ENCODE measurements around the gene UPB1.

GRCh38 chr22:24495365-24495675 is 188 bp downstream of the UPB1 start:
- TF ChIP-seq ATF1 (CRISPR knock-in tag; IDR thresholded peaks at IDR 0.05) (no peak), FOXP4 (CRISPR knock-in tag; IDR thresholded peaks at IDR 0.05) (no peak), CTCF (IDR thresholded peaks at IDR 0.05) (no peak), E2F1 (CRISPR knock-in tag; IDR thresholded peaks at IDR 0.05) (no peak), AR (CRISPR knock-in tag; IDR thresholded peaks at IDR 0.05) (no peak), HMGXB4 (CRISPR knock-in tag; IDR thresholded peaks at IDR 0.05) (no peak), NR3C1 (CRISPR knock-in tag; conservative IDR thresholded peaks at IDR 0.05; ENCODE audit: low read depth) (no peak), ETV6 (CRISPR knock-in tag; IDR thresholded peaks at IDR 0.05) (no peak), GRHL2 (CRISPR knock-in tag; IDR thresholded peaks at IDR 0.05; ENCODE audit: insufficient replicate concordance, severe bottlenecking) (no peak), TCF7 (CRISPR knock-in tag; IDR thresholded peaks at IDR 0.05; ENCODE audit: low read depth) (no peak), NR2C2 (CRISPR knock-in tag; IDR thresholded peaks at IDR 0.05) (no peak)
- TF ChIP-seq, protein P1, sequence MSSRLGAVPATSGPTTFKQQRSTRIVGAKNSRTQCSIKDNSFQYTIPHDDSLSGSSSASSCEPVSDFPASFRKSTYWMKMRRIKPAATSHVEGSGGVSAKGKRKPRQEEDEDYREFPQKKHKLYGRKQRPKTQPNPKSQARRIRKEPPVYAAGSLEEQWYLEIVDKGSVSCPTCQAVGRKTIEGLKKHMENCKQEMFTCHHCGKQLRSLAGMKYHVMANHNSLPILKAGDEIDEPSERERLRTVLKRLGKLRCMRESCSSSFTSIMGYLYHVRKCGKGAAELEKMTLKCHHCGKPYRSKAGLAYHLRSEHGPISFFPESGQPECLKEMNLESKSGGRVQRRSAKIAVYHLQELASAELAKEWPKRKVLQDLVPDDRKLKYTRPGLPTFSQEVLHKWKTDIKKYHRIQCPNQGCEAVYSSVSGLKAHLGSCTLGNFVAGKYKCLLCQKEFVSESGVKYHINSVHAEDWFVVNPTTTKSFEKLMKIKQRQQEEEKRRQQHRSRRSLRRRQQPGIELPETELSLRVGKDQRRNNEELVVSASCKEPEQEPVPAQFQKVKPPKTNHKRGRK (CRISPR knock-in tag; IDR thresholded peaks at IDR 0.05; ENCODE audit: borderline replicate concordance): no peak
- TF ChIP-seq, protein P2, sequence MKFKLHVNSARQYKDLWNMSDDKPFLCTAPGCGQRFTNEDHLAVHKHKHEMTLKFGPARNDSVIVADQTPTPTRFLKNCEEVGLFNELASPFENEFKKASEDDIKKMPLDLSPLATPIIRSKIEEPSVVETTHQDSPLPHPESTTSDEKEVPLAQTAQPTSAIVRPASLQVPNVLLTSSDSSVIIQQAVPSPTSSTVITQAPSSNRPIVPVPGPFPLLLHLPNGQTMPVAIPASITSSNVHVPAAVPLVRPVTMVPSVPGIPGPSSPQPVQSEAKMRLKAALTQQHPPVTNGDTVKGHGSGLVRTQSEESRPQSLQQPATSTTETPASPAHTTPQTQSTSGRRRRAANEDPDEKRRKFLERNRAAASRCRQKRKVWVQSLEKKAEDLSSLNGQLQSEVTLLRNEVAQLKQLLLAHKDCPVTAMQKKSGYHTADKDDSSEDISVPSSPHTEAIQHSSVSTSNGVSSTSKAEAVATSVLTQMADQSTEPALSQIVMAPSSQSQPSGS (CRISPR knock-in tag; IDR thresholded peaks at IDR 0.05; ENCODE audit: borderline replicate concordance, low read depth): no peak

Data from WTC11 (cell line).